NCI-H1694 (cell line): ENCODE results near the gene PLXNC1.

Experiments used
- DNase-seq: peaks from one replicate; lab custom pipeline; 2025; lab: John Stamatoyannopoulos, UW

The PLXNC1 gene

DNA sequence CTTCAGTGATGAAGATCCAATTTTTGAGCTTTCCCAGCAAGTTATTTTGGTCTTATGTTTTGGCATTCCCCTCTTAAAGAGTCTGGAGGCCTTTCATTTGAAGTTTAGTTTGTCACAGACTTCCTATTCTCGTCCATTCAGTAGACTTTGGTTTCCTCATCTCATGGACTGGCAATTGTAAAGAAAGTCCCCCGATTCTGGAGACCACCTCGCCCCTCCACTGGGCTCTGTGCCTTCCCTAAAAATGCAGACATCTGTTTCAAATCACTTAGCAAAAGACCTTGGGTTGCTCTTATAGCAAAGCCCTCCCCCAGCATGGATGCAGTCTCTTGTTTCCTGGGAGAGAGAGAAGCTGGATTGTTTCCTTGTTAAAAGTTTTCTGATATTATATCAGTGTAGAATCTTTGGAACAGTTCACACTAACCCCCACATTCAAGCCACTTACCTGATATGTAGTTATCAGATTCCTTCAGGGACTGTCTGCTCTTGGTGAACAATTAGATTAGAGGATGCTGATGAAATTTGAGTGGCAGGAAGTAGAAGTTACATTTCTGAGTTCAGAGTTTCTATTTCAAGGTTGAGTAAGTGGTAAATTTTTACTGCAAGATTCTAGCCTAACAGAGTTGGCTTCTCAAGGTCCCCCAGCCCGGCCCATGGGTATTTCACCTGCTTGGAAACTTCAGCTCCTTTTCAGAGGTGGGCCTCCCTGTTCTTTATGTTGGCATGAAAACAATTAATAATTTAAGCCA, 56.3 kb downstream of the PLXNC1 start:
- no peak for DNase-seq

DNA sequence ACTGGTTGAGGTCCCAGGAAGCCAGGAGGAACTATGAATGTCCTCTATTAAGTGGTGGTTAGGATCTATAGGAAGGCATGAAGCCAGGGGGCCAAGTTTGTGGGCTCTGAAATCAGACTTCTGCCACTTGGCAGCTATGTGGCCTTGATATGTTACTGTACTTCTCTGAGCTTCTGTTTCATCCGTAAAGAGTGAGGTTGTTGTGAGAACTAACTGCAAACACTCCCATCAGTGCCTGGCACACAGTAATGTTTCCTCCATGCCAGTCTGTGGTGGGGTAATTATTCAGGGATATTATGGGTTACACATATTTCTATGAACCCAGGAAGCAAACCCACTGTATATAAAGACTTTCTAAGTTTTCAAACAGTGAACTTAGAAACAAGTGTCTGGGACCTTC, 57.4 kb downstream of the PLXNC1 start:
- no peak for DNase-seq

DNA sequence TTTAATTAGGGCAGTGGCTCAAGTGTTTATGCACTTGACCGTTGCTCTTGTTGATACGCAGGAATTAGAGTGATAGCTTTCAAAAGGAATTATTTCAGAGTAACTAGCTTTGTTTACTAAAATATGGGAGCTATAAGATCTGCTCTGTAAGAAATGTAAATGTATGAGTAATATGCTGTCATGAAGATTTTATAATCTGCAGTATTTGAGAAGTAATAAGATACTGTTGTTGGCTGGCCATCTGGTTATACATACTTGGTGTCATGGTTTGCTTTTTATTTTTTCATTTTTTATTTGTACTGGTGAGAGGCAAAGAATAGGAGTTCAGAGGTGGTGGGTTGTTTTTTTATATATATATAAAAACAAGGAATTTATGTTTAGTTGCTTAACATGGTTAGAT, 58.5 kb downstream of the PLXNC1 start:
- DNase-seq: no peak

DNA sequence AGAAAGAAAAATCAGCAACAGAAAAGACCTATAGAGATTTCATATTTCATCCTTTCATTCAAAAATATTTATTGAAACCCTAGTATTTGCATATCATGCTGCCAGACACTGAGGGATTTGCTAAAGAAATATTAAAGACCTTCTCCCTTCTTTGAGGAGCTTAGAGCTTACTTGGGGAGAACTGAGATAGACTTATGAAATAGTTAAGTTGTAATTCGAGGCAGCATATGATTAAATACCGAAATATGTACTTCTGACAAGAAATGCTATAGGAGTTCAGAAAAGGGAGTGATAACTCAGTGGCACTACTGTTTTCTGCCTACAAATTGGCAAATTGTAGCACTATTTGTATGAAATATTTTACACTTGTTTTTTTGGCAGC, 59.1 kb downstream of the PLXNC1 start:
- no peak for DNase-seq

DNA sequence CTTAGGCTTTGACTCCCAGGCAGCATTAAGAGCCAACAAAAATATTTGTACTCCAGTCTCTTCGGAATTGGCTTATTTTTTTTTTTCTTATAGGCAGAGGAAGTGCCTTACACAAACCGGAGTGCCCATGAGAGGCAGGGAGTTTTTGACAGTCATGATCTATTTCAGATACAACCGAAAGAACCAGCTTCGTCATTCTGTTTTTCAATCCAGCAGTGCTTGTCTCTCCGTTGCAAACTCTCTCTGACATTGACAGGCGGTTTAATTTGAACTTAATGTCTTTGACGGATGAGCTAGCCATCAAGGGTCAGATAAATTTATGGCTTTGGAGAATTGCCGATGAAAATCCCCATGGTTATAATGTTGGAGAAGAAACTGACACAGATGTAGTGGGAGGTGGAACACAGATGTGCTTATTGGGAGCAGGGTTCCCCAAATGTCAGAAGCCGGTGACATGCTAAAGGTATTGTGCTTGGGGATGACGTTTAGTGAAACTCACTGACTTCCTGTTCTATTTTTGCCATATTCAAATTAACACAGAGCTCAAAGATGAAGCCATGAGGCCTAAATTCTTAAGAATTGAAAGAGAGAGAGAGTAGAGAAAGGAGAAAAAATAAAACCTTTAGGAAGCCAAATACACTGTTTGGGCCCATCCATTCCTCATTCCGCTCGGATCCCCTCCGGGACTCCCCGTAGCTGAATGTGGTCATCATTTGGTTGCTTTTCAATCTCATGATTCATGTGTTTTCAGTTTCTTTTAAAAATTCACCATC, 59.7 kb downstream of the PLXNC1 start:
- DNase-seq: no peak

DNA sequence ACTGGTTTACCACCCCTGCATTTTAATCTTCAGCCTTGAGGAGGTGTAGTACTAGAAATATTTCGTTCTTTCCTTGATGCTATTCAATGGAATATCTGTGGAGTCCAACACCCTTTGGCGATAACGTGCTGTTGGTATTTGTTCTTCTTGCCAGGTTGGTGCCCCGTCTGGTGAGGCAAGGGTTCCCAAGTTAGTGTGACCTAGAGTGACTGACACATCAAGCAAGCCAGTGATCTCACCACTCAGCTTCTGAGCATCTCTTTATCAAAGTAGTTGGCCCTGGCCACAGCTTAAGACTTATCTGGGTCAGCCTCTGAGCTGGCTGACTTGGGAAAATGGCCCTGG, 60.2 kb downstream of the PLXNC1 start:
- DNase-seq: no peak

DNA sequence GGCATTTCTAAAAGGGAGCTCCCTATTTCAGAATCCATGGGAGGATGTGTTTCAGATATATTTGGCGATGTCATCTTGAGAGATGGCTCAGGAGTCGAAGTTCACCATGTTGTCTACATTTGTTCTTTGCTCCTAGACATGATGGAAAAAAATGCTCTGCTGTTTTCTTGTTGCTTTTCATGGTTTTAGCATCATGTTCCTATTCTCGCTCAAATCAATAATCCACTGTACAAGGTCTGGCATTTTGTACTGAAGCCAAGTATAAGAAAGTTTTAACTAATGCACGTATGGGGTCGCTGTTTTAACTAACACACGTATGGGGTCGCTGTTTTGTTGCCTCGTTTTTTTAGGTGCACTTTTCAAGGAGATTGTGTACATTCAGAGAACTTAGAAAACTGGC, 60.9 kb downstream of the PLXNC1 start:
- no peak for DNase-seq

DNA sequence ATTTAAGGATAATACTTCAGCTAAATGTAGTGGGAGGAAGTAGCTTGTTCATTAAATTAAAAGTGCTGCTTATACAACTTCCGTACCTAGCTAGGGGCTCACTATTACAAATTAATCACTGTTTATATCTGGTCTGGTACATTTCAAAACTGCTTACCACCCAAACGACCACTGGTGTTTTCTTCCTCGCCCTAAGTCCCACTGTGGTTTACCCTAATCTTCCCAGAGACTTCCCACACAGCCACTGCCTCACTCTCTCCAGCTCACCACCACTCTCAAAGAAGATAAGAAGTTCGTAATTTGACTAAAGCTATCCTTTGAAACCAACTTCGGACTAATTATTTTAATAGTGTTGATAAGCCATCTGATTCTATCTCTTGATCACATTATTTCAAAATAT, 62.6 kb downstream of the PLXNC1 start:
- DNase-seq: no peak

DNA sequence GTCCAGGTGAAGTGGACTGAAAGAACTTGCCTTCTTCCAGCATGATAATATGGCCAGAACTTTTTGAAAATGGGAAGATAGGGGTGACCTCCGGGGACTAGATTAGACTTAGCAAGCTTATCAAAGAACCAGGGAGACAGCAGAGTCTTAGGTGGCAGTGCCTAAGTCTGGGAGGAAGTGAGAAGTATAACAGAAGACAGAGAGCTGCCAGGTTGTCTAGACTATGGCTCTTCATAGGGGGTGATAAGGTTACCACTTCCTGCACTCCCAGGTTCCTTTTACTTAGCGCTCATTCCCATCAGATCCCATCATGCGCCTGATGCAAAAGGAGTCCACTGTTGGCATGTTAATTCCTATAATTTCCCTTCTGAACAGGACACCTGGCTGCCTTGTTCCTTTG, 69.9 kb downstream of the PLXNC1 start:
- DNase-seq: no peak

DNA sequence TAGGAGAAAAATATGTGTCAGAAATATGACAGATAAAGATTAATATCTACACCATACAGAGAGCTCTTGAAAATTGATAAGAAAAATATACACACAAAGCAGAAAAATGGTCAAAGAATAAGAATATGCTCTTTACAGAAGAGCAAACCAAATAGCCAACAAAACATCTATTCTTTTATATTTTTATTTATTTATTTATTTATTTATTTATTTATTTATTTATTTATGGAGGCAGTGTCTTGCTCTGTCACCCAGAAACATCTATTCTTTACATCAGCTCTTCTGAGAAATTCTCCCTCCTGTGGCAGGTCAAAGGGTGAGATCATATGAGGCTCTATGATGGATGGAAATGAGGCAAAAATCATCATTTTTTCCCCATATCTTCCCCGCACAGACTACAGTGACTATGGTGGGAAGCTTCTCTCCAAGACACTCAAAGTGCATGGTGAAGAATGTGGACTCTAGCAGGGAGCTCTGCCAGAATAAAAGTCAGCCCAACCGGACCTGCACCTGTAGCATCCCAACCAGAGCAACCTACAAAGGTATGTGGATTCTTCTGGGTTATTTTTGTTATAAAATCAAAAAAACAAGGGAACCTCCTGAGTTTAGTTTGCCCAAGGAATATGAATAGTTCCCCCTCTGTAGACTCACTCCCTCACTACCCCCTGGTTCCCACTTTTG, 71.4 kb downstream of the PLXNC1 start:
- no peak for DNase-seq

DNA sequence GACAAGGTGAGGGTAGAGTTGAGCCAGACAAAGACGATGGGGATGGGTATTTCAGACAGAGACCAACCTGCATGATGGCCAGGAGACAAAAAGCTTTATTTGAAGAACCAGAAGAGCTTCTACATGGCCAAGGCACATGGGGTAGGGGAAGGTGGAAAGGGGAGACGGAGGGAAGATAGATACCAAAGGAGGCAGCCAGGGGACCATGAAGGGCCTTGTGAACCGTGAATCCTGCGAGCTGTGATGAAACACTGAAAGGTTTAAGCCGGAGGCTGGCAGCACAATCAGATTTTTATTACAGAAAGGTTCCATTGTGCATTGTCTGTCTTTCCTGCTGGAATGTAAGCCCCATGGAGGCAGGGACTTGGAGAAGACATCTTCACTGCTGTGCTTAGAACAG, 72.4 kb downstream of the PLXNC1 start:
- no peak for DNase-seq

DNA sequence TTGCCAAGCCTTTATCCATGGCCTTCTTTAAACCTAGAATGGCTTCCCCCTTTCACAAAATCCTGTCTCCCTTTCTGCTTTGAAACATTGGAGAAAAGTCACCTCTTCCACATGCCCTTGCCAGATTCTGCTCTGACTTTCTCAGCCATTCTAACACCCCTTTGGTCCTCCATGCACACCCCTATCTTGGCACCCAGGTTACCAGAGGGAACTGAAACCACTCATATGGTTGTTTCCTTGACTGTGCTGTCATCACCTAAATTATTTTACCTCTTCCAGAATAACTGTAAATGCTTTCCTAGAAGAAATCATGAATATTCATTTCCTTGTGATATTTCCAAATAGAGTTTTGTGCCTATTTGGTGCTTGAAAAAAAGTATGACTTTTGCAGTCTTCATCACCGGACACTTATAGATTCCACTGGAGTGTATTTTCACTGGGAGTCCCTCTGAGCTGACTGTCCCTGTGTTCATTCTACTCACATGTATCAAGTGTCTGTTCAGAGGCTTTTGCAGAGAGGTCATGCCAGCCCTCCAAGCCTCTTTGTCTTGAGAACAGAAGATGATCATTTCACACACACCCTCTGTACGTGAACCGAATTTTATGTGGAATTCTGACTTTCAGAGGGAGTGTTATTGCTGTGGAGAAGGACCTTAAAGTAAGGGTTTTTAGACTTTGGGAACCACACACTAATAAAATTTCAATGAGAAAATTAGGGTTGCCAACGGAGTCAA, 74.1 kb downstream of the PLXNC1 start:
- DNase-seq: no peak

DNA sequence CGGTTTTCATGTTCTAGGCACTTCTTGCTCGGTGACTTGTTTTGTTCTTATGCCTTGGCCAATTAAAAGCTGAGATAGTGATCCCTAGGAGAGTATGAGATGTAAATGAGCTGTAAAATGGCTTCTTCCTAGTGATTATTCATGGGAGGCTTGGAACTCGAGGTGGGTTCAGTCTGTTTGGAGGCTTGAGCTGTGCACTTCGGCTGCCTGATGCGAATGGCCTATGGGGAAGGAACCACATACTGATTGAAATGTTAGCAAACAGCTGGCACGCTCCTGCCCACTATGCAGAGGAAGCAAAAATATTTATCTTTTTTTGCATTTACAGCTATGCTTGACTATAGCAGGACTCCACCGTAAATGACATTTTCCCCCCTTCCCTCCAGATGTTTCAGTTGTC, 75.5 kb downstream of the PLXNC1 start:
- DNase-seq: no peak

DNA sequence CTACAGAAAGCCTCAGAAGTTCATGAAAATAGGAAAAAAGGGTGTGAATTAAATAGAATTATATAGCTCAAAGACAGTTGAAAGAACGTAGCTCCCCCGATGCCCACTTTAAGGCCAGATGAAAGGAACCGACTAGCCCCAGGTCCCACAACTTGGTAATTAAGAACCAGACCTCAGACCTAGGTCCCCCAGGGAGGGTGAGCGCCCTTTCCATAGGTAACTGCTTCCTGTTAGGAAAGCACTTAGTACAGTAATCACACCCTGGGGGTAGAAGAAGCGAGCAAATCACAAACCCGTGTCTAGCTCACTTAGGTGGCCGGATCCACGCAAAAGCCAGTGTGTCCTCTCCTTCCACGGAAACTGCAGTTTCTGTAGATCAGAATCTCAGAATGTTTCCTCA, 77.1 kb downstream of the PLXNC1 start:
- no peak for DNase-seq

DNA sequence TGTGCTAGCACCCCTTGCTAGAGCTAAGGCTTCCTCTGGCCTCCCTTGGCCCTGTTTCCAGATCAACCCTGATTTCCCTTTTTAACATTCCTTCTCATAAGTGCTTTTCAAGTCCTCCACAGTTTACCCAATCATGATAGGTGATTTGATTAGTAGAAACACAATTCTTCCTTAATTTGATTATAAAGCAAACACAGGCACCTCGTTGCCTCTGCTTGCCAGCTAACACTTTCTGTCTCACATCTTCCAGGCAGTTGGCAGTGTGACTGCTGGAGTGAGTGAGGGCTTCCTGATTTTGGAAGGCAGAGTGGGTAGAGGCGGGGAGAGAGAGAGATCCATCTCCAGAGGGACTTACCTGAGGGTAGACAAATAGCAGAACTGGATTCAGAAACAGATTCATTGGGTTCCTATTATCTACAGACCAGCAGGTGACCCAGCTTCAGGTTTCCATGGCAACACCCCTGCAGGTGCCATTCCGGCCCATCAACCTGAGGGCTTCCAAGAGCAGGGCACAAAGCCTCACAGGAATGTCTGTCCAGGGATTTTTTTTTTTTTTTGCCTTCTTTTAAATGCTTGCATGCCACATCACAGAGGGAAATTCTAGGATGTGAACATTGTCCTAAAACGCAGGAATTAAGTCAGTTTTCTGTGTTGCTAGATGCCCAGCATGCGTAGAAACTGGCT, 77.7 kb downstream of the PLXNC1 start:
- no peak for DNase-seq

DNA sequence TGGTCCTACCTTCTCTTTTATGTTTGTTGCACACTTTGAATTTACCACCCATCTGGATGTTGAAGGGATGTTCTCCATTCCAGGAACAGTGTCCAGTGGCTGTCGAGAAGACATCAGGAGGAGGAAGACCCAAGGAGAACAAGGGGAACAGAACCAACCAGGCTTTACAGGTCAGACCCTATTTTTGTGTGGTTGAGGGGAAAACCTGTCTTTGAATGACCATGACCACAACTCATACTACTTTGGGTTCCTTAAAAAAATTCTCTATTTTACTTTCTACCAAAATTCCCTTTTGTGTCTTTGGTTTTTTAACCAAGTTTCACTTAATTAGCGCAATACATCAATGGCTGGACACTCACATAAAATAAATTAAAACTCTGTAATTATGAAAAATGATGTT, 78.7 kb downstream of the PLXNC1 start:
- no peak for DNase-seq

DNA sequence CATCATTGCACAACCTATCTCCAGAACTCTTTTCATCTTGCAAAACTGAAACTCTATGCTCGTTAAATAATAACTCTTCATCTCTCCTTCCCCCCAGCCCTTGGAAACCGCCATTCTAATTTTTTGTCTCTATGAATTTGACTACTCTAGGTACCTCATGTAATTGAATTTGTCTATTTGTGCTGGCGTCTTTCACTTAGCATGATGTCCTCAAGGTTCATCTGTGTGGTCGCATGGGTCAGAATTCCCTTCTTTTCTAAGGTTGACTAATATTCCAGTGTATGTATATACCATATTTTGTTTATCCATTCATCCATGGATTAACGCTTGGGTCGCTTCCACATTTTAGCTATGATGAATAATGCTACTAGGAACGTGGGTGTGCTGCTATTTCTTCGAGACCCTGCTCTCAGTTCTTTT, 80.1 kb downstream of the PLXNC1 start:
- DNase-seq: no peak

DNA sequence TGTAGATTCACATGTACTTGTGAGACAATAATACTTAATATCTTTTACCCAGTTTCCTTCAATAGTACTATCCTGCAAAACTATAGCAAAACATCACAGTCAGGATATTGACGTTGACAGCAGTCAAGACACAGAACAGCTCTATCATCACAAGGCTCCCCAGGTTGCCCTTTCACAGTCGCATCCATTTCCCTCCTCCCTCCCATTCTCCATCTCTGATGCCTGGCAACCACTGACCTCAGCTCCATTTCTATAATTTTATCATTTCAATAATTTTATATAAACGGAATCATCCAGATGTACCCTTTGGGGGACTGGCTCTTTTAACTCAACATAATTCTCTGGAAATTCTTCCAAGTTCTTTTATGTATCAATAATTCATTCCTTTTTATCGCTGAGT, 81.5 kb downstream of the PLXNC1 start:
- DNase-seq: no peak

DNA sequence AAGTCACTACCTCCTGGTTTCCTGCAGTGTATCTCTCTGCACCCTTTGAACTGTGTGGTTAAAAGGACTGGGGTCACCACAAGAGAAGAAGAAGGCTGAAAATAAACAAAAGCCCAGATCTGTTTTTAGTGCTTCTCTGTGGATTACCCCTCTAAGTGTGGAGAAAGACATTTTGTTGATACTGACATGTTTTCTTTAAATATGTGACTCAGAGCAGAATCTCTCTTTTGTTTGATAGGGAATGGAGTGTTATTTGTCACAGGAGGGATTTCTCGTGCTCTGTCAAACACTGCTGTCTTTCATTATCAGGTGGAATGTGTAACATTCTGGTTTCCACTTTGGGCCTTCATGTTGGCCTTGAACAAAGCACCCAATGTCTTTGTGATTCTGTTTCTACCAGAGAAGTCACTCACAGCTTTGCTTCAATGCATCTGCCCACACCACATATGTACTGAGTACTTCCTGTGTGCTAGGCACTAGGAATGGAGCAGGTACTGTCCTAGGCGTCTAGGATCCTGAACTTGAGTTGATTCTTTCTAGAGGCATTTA, 82.1 kb downstream of the PLXNC1 start:
- no peak for DNase-seq

DNA sequence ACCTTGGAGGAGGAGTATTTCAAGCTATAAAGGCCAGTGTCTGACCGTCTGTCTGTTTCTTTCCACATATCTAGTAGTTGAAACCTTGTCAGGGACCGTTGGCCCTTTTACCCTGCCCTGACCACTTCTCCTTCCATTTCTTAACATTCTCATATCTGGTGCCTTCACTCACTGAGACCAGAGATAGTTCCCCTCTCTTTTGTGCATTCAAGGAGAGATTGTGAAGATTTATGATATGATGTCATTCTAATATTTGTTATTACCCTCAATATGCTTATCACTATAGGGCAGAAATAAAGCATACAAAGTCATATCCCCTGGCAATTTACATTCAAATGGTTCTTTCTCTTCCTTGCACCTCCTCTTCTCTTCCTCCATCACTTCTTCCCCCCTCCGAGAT, 83.3 kb downstream of the PLXNC1 start:
- DNase-seq: no peak

DNA sequence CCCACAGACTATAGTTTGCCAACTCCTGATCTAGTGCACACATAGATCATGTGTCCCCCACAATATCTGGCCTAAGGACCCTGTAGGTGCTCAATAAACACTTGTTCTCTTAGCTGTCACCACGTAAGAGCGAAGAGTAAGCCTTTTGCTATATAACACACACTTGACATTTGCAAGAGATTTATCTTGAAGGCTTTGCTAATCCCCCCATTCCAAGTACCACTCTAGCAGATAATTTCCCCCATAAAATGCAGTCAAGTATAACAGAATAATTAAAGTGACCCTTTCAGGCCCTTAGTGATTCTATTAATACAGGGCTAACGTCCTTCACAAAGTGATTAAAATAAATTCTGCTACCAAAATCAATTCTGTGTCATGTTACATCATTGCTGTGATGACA, 87.5 kb downstream of the PLXNC1 start:
- DNase-seq: no peak
